ENCODE results near the gene CCL22. TPM values are rescaled to one million over a fixed set of nuclear protein-coding genes. Genes with fewer than 3 reads are reported as not detected.

Gene CCL22
- 1 to 10 TPM in 1 of 4 donors, under 1 TPM in 1, not detected in 2; 0.40 to 3.3 TPM for total RNA-seq

- Histone ChIP-seq H3K4me3 (no peak within 1 kb of the TSS), H3K4me1 (peaks cover 0 to 12% (median 4%) of the 10 kb centered on the region in 4 donors), H3K36me3 (no peaks in the 10 kb centered on the region), H3K9me3 (no peaks in the 10 kb centered on the region), H3K27me3 (no peaks in the 10 kb centered on the region), H3K27ac (peak within 1 kb of the TSS in 1 of 4 donors; percentile 13)
- no peak for TF ChIP-seq POLR2A (IDR thresholded peaks at IDR 0.05)
- no peak for TF ChIP-seq CTCF (IDR thresholded peaks at IDR 0.05)
- peak in 2 of 3 donors; percentile 72 to 76 for DNase-seq
Observed at GRCh38 chr16:57358527-57359095, at the start of gene CCL22. TSS of gene CCL22 (plus strand) at chr16:57358783. CDS start at chr16:57358817, 34 bp downstream.

GRCh38 chr16:57310801-57311200, 47.8 kb upstream of the CCL22 start:
- no peaks in the 10 kb centered on the region for H3K36me3 ChIP-seq
- H3K9me3 ChIP-seq, result no peaks in the 10 kb centered on the region
- no peak for DNase-seq
- TF ChIP-seq CTCF (IDR thresholded peaks at IDR 0.05) (no peak), POLR2A (IDR thresholded peaks at IDR 0.05) (no peak)
- H3K27me3 ChIP-seq, result no peaks in the 10 kb centered on the region
- H3K4me1 ChIP-seq, result peaks cover 0 to 11% (median 0%) of the 10 kb centered on the region in 4 donors
- no peak overlapping the region for H3K27ac ChIP-seq
- no peak overlapping the region for H3K4me3 ChIP-seq

GRCh38 chr16:57313509-57313908, 45.1 kb upstream of the CCL22 start:
- H3K4me1 ChIP-seq, result peaks cover 0 to 17% (median 0%) of the 10 kb centered on the region in 4 donors

GRCh38 chr16:57314161-57314785, 44.3 kb upstream of the CCL22 start:
- Histone ChIP-seq H3K27me3 (no peaks in the 10 kb centered on the region), H3K4me1 (peaks cover 0 to 17% (median 0%) of the 10 kb centered on the region in 4 donors), H3K36me3 (no peaks in the 10 kb centered on the region), H3K9me3 (no peaks in the 10 kb centered on the region), H3K4me3 (no peak overlapping the region), H3K27ac (no peak overlapping the region)
- no peak for DNase-seq
- TF ChIP-seq POLR2A (IDR thresholded peaks at IDR 0.05), result no peak
- TF ChIP-seq CTCF (IDR thresholded peaks at IDR 0.05), result no peak

More at GRCh38 chr16:57313509-57313908, 45.1 kb upstream of the CCL22 start:
- no peaks in the 10 kb centered on the region for H3K36me3 ChIP-seq
- no peaks in the 10 kb centered on the region for H3K27me3 ChIP-seq
- no peaks in the 10 kb centered on the region for H3K9me3 ChIP-seq
- DNase-seq, result no peak
- no peak overlapping the region for H3K27ac ChIP-seq
- no peak overlapping the region for H3K4me3 ChIP-seq
- no peak for TF ChIP-seq CTCF (IDR thresholded peaks at IDR 0.05)
- no peak for TF ChIP-seq POLR2A (IDR thresholded peaks at IDR 0.05)

- no peak for TF ChIP-seq POLR2A (IDR thresholded peaks at IDR 0.05)
- TF ChIP-seq CTCF (IDR thresholded peaks at IDR 0.05), result no peak
- DNase-seq, result no peak
- no peak overlapping the region for H3K27ac ChIP-seq
Observed at GRCh38 chr16:57315416-57315815, 43.2 kb upstream of the CCL22 start.

More at GRCh38 chr16:57315416-57315815, 43.2 kb upstream of the CCL22 start:
- no peaks in the 10 kb centered on the region for H3K9me3 ChIP-seq
- no peaks in the 10 kb centered on the region for H3K27me3 ChIP-seq
- H3K4me3 ChIP-seq, result no peak overlapping the region
- H3K4me1 ChIP-seq, result peaks cover 0 to 17% (median 0%) of the 10 kb centered on the region in 4 donors
- no peaks in the 10 kb centered on the region for H3K36me3 ChIP-seq
